ENCODE data around the gene ZNF398.

Gene ZNF398

GRCh38 chr7:149104214-149104613 lies 43.0 kb upstream of the ZNF398 start:
- TF ChIP-seq POLR2A (IDR thresholded peaks at IDR 0.05; ENCODE audit: extremely low read depth, insufficient read length) (no peak), MYC (IDR thresholded peaks at IDR 0.05; ENCODE audit: low read depth, low read length) (no peak), MAX (IDR thresholded peaks at IDR 0.05; ENCODE audit: low read depth, low read length) (no peak), CTCF (IDR thresholded peaks at IDR 0.05; ENCODE audit: low read depth, low read length) (no peak)
- no peak for DNase-seq (ENCODE audit: low read depth)
- no peak overlapping the region for H3K4me3 ChIP-seq (ENCODE audit: low read depth, low read length)

GRCh38 chr7:149104749-149105148 lies 42.5 kb upstream of the ZNF398 start:
- no peak for TF ChIP-seq MYC (IDR thresholded peaks at IDR 0.05; ENCODE audit: low read depth, low read length)
- TF ChIP-seq POLR2A (IDR thresholded peaks at IDR 0.05; ENCODE audit: extremely low read depth, insufficient read length): no peak
- TF ChIP-seq MAX (IDR thresholded peaks at IDR 0.05; ENCODE audit: low read depth, low read length): no peak
- no peak for TF ChIP-seq CTCF (IDR thresholded peaks at IDR 0.05; ENCODE audit: low read depth, low read length)
- no peak overlapping the region for H3K4me3 ChIP-seq (ENCODE audit: low read depth, low read length)
- no peak for DNase-seq (ENCODE audit: low read depth)

GRCh38 chr7:149109969-149110368 lies 37.3 kb upstream of the ZNF398 start:
- no peak overlapping the region for H3K4me3 ChIP-seq (ENCODE audit: low read depth, low read length)
- DNase-seq (ENCODE audit: low read depth): no peak
- TF ChIP-seq CTCF (IDR thresholded peaks at IDR 0.05; ENCODE audit: low read depth, low read length): no peak
- no peak for TF ChIP-seq MYC (IDR thresholded peaks at IDR 0.05; ENCODE audit: low read depth, low read length)
- TF ChIP-seq MAX (IDR thresholded peaks at IDR 0.05; ENCODE audit: low read depth, low read length): no peak
- TF ChIP-seq POLR2A (IDR thresholded peaks at IDR 0.05; ENCODE audit: extremely low read depth, insufficient read length): no peak

GRCh38 chr7:149125189-149125862 lies 21.9 kb upstream of the ZNF398 start:
- no peak for DNase-seq (ENCODE audit: low read depth)
- H3K4me3 ChIP-seq (ENCODE audit: low read depth, low read length): peak overlapping the region; percentile 85
- no peak for TF ChIP-seq MYC (IDR thresholded peaks at IDR 0.05; ENCODE audit: low read depth, low read length)
- TF ChIP-seq MAX (IDR thresholded peaks at IDR 0.05; ENCODE audit: low read depth, low read length): no peak
- TF ChIP-seq CTCF (IDR thresholded peaks at IDR 0.05; ENCODE audit: low read depth, low read length): no peak
- TF ChIP-seq POLR2A (IDR thresholded peaks at IDR 0.05; ENCODE audit: extremely low read depth, insufficient read length): no peak

- DNase-seq (ENCODE audit: low read depth): peak; percentile 98
- peak; percentile 96 for TF ChIP-seq CTCF (IDR thresholded peaks at IDR 0.05; ENCODE audit: low read depth, low read length)
- peak; percentile 95 for TF ChIP-seq POLR2A (IDR thresholded peaks at IDR 0.05; ENCODE audit: extremely low read depth, insufficient read length)
- peak; percentile 63; the same call in 1 of the 2 replicates for TF ChIP-seq MAX (IDR thresholded peaks at IDR 0.05; ENCODE audit: low read depth, low read length)
- peak; percentile 76 for TF ChIP-seq MYC (IDR thresholded peaks at IDR 0.05; ENCODE audit: low read depth, low read length)
- peak within 1 kb of the TSS; percentile 85 for H3K4me3 ChIP-seq (ENCODE audit: low read depth, low read length)
Measured at GRCh38 chr7:149125863-149126661, 21.2 kb upstream of the ZNF398 start, which contains the start of gene ZNF425. Gene ZNF425 (minus strand): TSS chr7:149126324. CDS start chr7:149126213, 111 bp downstream.

Data from NB4 (cell line).